Spleen (tissue), 11 donors: Measurements from ENCODE around the gene REV1. TPM values are rescaled to one million over a fixed set of nuclear protein-coding genes. Genes with fewer than 3 reads are reported as not detected.

Experiments
- DNase-seq: peaks from one replicate; pipeline ENCODE4 v3.0.0-alpha.2; 2020
- H3K27ac ChIP-seq, 8 donors: fragments of 200-600 bp; sonication (generic) in 7 of 8; 1 replicate in 4 of 8; 2 replicates in 4 of 8; pipeline versions ENCODE4 v1.5.0 to v1.8.0; 2016 to 2021; ENCODE audit warnings: inconsistent platforms in 4 of 8, mild to moderate bottlenecking in 4 of 8, moderate library complexity in 1 of 8
- H3K27me3 ChIP-seq, 7 donors: fragments of 200-600 bp; sonication (generic) in 6 of 7; replicated peaks in 1 of 7; 1 replicate in 4 of 7; 2 replicates in 3 of 7; pipeline versions ENCODE4 v1.5.0 to v1.8.0; 2016 to 2021; ENCODE audit warnings: inconsistent platforms in 3 of 7, mild to moderate bottlenecking in 1 of 7
- H3K36me3 ChIP-seq, 6 donors: fragments of 200-600 bp; sonication (generic) in 5 of 6; 1 replicate in 4 of 6; 2 replicates in 2 of 6; pipeline versions ENCODE4 v1.5.0 to v1.8.0; 2016 to 2021; ENCODE audit warnings: inconsistent platforms in 2 of 6
- H3K4me1 ChIP-seq, 6 donors: fragments of 200-600 bp; sonication (generic) in 5 of 6; 1 replicate in 3 of 6; 2 replicates in 3 of 6; pipeline versions ENCODE4 v1.5.0 to v1.8.0; 2016 to 2021; ENCODE audit warnings: inconsistent platforms in 3 of 6
- H3K4me3 ChIP-seq, 8 donors: fragments of 200-600 bp; sonication (generic) in 7 of 8; 1 replicate in 4 of 8; 2 replicates in 4 of 8; pipeline versions ENCODE4 v1.5.0 to v1.8.0; 2016 to 2021; ENCODE audit warnings: inconsistent platforms in 4 of 8, mild to moderate bottlenecking in 4 of 8, moderate library complexity in 2 of 8
- H3K9me3 ChIP-seq, 8 donors: fragments of 200-600 bp; sonication (generic) in 7 of 8; 1 replicate in 4 of 8; 2 replicates in 4 of 8; pipeline versions ENCODE4 v1.5.0 to v1.8.0; 2016 to 2021; ENCODE audit warnings: inconsistent platforms in 4 of 8
- POLR2A ChIP-seq, 3 donors: fragments of 450-650 bp; IDR thresholded peaks; one replicate each; pipeline ENCODE4 v1.5.1; 2017; ENCODE audit warnings: antibody characterized with exemption in 3 of 3, mild to moderate bottlenecking in 1 of 3
- POLR2AphosphoS5 ChIP-seq, 3 donors: sonication (generic); formaldehyde crosslinking; IDR thresholded peaks; one replicate each; pipeline ENCODE4 v1.5.1; 2017; ENCODE audit warnings: antibody characterized with exemption in 3 of 3
- WGBS, 5 donors: extraction: QIAGEN DNeasy Blood & Tissue Kit in 3 of 5; methylation state at CpG; one replicate each; pipeline versions ENCODE4 v1.1.5 to v1.1.7; 2013 to 2018; 5-methylcytosine and 5-hydroxymethylcytosine counted together
- intact Hi-C: fragments of 100-400 bp; cut with DNase I; formaldehyde crosslinking; loops from one replicate; pipeline ENCODE4 v1.15.0; 2023; ENCODE audit warnings: low total_unique reads
- polyA plus RNA-seq, 3 donors: library from polyadenylated mRNA; stranded (reverse); fragments of 200-250 nt; gene quantifications; one replicate each; pipeline ENCODE4 v1.2.1, GENCODE V29; 2013
- total RNA-seq, 7 donors: library from RNA; depleted of rRNA in 3 of 7; stranded (reverse); fragments of >200 nt in 3 of 7; fragmentation: NEBNext Ultra II Directional in 4 of 7; extraction: Animal tissue kit (Norgen Biotek cat#: 25700) in 4 of 7; gene quantifications; one replicate each; pipeline versions ENCODE4 v1.1.0 to v1.2.1, GENCODE V29; 2016 to 2021
- TF ChIP-seq, protein P1 (sequence below), 11 experiments: fragments of 200-600 bp in 7 of 11; fragments of 450-650 bp in 4 of 11; sonication (generic) in 4 of 11; IDR thresholded peaks in 8 of 11; conservative IDR thresholded peaks in 3 of 11; 1 replicate in 7 of 11; 2 replicates in 4 of 11; pipeline versions ENCODE4 v1.4.0 to v1.8.0; 2016 to 2021; ENCODE audit warnings: antibody characterized with exemption in 11 of 11, inconsistent platforms in 4 of 11, mild to moderate bottlenecking in 1 of 11
- donor health status: healthy with polysubstance abuse.
- donor health status: DM: no; HTN: no; CAD: no; lungs with moderate emphysema.
- donor health status: DM: no; HTN: no; CAD: no.
- donor health status: Bipolar disorder and iron deficiency.
- donor health status: healthy.
- donor health status: DM: no; HTN: no; CAD: no.
- donor health status: DM: yes; HTN: yes; CAD: no.

The REV1 gene
- total and polyA plus RNA-seq, 10 donors = 12.0 to 75.1 (median 50.6) TPM

DNA sequence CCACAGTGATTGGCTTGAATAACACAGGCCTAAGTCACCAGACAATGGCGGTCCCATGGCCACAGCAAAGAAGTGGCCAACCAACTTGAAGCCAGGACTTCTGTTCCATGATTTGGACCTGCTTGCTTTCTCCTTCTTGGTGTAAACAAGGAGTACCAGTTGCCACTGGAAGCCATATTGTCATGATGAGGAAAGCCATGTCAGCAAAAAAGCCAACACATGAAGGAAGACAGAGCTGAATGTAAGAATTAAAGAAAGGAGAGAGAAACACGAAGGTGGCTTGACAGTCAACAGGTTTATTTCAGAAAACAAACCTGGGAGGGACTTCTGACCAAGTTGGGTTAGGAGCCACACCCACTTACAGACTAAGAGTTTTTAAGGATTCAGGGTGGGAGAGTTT is 32.3 kb upstream of the REV1 start:
- DNase-seq = no peak
- Histone ChIP-seq H3K36me3 (no peaks in the 10 kb centered on the region), H3K4me3 (no peak overlapping the region), H3K27me3 (peaks cover 0 to 5% (median 0%) of the 10 kb centered on the region in 7 donors), H3K4me1 (no peaks in the 10 kb centered on the region), H3K9me3 (no peaks in the 10 kb centered on the region), H3K27ac (no peak overlapping the region)
- WGBS, 5 donors = 87 to 94% (median 92%) methylated on average over 2 of the region's 2 CpGs
- intact Hi-C loops = no loop called here
- TF ChIP-seq POLR2A (IDR thresholded peaks at IDR 0.05) = no peak
- TF ChIP-seq, protein P1, sequence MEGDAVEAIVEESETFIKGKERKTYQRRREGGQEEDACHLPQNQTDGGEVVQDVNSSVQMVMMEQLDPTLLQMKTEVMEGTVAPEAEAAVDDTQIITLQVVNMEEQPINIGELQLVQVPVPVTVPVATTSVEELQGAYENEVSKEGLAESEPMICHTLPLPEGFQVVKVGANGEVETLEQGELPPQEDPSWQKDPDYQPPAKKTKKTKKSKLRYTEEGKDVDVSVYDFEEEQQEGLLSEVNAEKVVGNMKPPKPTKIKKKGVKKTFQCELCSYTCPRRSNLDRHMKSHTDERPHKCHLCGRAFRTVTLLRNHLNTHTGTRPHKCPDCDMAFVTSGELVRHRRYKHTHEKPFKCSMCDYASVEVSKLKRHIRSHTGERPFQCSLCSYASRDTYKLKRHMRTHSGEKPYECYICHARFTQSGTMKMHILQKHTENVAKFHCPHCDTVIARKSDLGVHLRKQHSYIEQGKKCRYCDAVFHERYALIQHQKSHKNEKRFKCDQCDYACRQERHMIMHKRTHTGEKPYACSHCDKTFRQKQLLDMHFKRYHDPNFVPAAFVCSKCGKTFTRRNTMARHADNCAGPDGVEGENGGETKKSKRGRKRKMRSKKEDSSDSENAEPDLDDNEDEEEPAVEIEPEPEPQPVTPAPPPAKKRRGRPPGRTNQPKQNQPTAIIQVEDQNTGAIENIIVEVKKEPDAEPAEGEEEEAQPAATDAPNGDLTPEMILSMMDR (IDR thresholded peaks at IDR 0.05 in 8 of 11, conservative IDR thresholded peaks at IDR 0.05 in 3 of 11) = no peak
- no peak for TF ChIP-seq POLR2AphosphoS5 (IDR thresholded peaks at IDR 0.05)

DNA sequence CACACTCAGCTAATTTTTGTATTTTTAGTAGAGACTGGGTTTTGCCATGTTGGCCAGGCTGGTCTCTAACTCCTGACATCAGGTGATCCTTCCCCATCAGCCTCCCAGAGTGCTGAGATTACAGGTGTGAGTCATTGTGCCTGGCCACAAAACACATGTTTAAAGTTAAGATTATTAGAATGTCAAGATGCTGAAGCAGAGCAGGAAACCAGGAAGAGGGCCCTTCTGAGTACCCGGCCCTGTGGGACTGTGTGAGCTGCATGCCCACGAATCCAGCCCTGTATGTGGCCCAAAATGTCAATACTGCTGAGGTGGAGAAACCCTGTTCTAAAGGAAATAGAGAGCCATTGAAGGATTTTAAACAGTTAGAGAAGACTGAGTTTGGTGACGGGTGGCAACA is 31.0 kb upstream of the REV1 start:
- H3K36me3 ChIP-seq = no peaks in the 10 kb centered on the region
- no peak overlapping the region for H3K27ac ChIP-seq
- 64 to 73% (median 71%) methylated on average over 3 of the region's 3 CpGs for WGBS, 5 donors
- H3K27me3 ChIP-seq = peaks cover 0 to 5% (median 0%) of the 10 kb centered on the region in 7 donors
- no peaks in the 10 kb centered on the region for H3K9me3 ChIP-seq
- no peaks in the 10 kb centered on the region for H3K4me1 ChIP-seq
- intact Hi-C loops = no loop called here
- TF ChIP-seq, protein P1 (IDR thresholded peaks at IDR 0.05 in 8 of 11, conservative IDR thresholded peaks at IDR 0.05 in 3 of 11) = no peak
- H3K4me3 ChIP-seq = no peak overlapping the region
- DNase-seq = no peak

DNA sequence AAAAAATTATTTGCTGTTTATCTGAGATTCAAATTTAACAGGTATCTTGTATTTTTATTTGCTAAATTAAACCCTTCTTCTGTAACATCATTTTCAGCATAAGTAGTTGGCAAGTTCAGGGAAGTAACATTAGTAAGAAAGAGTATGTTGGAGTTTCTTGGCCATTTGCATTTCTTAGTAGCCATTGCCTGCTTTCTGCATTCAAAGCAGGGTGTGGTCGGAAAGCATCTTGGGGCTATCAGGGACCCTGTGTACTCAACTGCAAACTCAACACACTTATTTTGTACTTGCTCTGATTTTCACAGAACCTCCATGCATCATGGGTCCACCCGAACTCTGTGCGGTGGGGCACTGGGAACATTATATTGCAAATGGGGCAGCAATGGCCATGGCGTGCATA is 30.4 kb upstream of the REV1 start:
- H3K4me3 ChIP-seq = no peak overlapping the region
- 86 to 95% (median 92%) methylated on average over 4 of the region's 4 CpGs for WGBS, 5 donors
- peaks cover 0 to 5% (median 0%) of the 10 kb centered on the region in 7 donors for H3K27me3 ChIP-seq
- no peak for DNase-seq
- TF ChIP-seq, protein P1 (IDR thresholded peaks at IDR 0.05 in 8 of 11, conservative IDR thresholded peaks at IDR 0.05 in 3 of 11) = no peak
- TF ChIP-seq POLR2AphosphoS5 (IDR thresholded peaks at IDR 0.05) = no peak
- TF ChIP-seq POLR2A (IDR thresholded peaks at IDR 0.05) = no peak
- H3K9me3 ChIP-seq = no peaks in the 10 kb centered on the region
- intact Hi-C loops = no loop called here
- H3K27ac ChIP-seq = no peak overlapping the region
- H3K4me1 ChIP-seq = no peaks in the 10 kb centered on the region
- H3K36me3 ChIP-seq = no peaks in the 10 kb centered on the region

DNA sequence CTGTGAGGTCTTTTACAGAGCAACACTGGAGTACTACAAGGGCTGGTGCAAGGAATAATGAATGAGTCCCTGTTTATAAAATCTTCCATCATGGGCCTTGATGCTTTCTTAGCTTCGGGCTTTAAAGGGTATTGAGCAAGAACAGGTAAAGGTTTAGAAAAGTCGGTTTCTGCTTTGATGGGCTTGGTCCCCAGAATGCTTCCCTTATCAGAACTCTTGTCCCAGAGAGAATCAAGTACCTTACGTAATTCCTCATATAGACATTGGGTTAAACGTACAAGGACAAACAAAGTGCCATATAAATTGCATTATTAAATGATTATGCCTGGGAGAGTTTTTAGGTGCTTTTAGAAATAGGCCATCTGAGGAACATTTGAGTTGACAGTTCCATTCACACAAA is 24.5 kb upstream of the REV1 start:
- intact Hi-C loops = no loop called here
- Histone ChIP-seq H3K4me3 (no peak overlapping the region), H3K4me1 (no peaks in the 10 kb centered on the region), H3K27ac (peak overlapping the region in 4 of 8 donors; percentile 26 to 60 (median 56)), H3K27me3 (no peaks in the 10 kb centered on the region), H3K9me3 (no peaks in the 10 kb centered on the region), H3K36me3 (no peaks in the 10 kb centered on the region)
- WGBS, 5 donors = 72 to 91% (median 87%) methylated on average over 4 of the region's 4 CpGs
- no peak for DNase-seq
- TF ChIP-seq POLR2A (IDR thresholded peaks at IDR 0.05) (no peak), POLR2AphosphoS5 (IDR thresholded peaks at IDR 0.05) (no peak)
- TF ChIP-seq, protein P1 (IDR thresholded peaks at IDR 0.05 in 8 of 11, conservative IDR thresholded peaks at IDR 0.05 in 3 of 11) = no peak
